AG08396 (cell line): ENCODE data around the gene OBSCN.

ENCODE experiments used
- DNase-seq: peaks from one replicate; pipeline ENCODE4 v3.0.0; 2012; ENCODE audit warnings: low spot score, mixed read lengths

Gene OBSCN

GRCh38 chr1:228190778-228191177 is 17.1 kb upstream of the OBSCN start:
- DNase-seq = no peak

- DNase-seq = no peak
These were observed 13.4 kb upstream of the OBSCN start for GRCh38 chr1:228194436-228194835.

- DNase-seq = no peak
These were observed 12.7 kb upstream of the OBSCN start for GRCh38 chr1:228194921-228195812.

- DNase-seq = no peak
These were observed 10.2 kb upstream of the OBSCN start for GRCh38 chr1:228197555-228198147.

- DNase-seq = no peak
These were observed 8.8 kb upstream of the OBSCN start for GRCh38 chr1:228198977-228199590.

GRCh38 chr1:228204958-228205357 is 2.9 kb upstream of the OBSCN start:
- no peak for DNase-seq

- no peak for DNase-seq
These were observed 2.1 kb upstream of the OBSCN start for GRCh38 chr1:228205526-228206436.

GRCh38 chr1:228206582-228207351 is 1.1 kb upstream of the OBSCN start:
- DNase-seq = no peak

- DNase-seq = no peak
These were observed 448 bp upstream of the OBSCN start for GRCh38 chr1:228207381-228207810.

- no peak for DNase-seq
These were observed 1.1 kb downstream of the OBSCN start for GRCh38 chr1:228208831-228209551.

GRCh38 chr1:228209657-228210056 is 1.8 kb downstream of the OBSCN start:
- DNase-seq = no peak

GRCh38 chr1:228210076-228210651 is 2.3 kb downstream of the OBSCN start:
- DNase-seq = no peak

GRCh38 chr1:228210712-228211530 is 3.1 kb downstream of the OBSCN start:
- no peak for DNase-seq

- DNase-seq = no peak
These were observed 3.9 kb downstream of the OBSCN start for GRCh38 chr1:228211531-228212414.

GRCh38 chr1:228212415-228212965 is 4.6 kb downstream of the OBSCN start:
- no peak for DNase-seq

- peak; percentile 95 for DNase-seq
These were observed 5.4 kb downstream of the OBSCN start for GRCh38 chr1:228212966-228213844.
